ENCODE measurements around the gene SORCS2.

- TF ChIP-seq CTCF (IDR thresholded peaks at IDR 0.05; ENCODE audit: low read depth, low read length) (no peak), EZH2phosphoT487 (IDR thresholded peaks at IDR 0.05; ENCODE audit: low read depth) (no peak)
Observed at GRCh38 chr4:7311205-7311604, 118.9 kb downstream of the SORCS2 start.
